Adrenal gland (tissue), 5 donors: ENCODE results near the gene CDKAL1.

Experiments used
- CTCF ChIP-seq, 6 experiments: fragments of 450-650 bp in 4 of 6; fragments of 200-600 bp in 2 of 6; sonication (generic) in 1 of 6; IDR thresholded peaks; 1 replicate in 5 of 6; 2 replicates in 1 of 6; pipeline versions ENCODE4 v1.5.1 to v1.8.0; 2016 to 2021; ENCODE audit warnings: antibody characterized with exemption in 6 of 6, mild to moderate bottlenecking in 2 of 6, moderate library complexity in 1 of 6
- POLR2A ChIP-seq, 2 donors: fragments of 450-650 bp; IDR thresholded peaks; one replicate each; pipeline ENCODE4 v1.6.1; 2017; ENCODE audit warnings: antibody characterized with exemption in 2 of 2, mild to moderate bottlenecking in 2 of 2, moderate library complexity in 1 of 2
- donor health status: DM: no; HTN: no; CAD: no.

- TF ChIP-seq CTCF (IDR thresholded peaks at IDR 0.05) (no peak), POLR2A (IDR thresholded peaks at IDR 0.05) (no peak)
Observed at GRCh38 chr6:20630136-20630535, 95.9 kb downstream of the CDKAL1 start.
